A549 treated with CpdA at 1 μM for 4 hours (cell line): Measurements from ENCODE around the gene INTS1. TPM values are rescaled to one million over a fixed set of nuclear protein-coding genes. Genes with fewer than 3 reads are reported as not detected.

Experiments
- total RNA-seq: library from RNA; stranded (reverse); fragments of 200-300 nt; extraction: Qiagen RNA extraction; gene quantifications from 5 replicates; pipeline ENCODE4 v1.2.3, GENCODE V29; 2022; ENCODE audit warnings: low read depth

Gene INTS1, protein sequence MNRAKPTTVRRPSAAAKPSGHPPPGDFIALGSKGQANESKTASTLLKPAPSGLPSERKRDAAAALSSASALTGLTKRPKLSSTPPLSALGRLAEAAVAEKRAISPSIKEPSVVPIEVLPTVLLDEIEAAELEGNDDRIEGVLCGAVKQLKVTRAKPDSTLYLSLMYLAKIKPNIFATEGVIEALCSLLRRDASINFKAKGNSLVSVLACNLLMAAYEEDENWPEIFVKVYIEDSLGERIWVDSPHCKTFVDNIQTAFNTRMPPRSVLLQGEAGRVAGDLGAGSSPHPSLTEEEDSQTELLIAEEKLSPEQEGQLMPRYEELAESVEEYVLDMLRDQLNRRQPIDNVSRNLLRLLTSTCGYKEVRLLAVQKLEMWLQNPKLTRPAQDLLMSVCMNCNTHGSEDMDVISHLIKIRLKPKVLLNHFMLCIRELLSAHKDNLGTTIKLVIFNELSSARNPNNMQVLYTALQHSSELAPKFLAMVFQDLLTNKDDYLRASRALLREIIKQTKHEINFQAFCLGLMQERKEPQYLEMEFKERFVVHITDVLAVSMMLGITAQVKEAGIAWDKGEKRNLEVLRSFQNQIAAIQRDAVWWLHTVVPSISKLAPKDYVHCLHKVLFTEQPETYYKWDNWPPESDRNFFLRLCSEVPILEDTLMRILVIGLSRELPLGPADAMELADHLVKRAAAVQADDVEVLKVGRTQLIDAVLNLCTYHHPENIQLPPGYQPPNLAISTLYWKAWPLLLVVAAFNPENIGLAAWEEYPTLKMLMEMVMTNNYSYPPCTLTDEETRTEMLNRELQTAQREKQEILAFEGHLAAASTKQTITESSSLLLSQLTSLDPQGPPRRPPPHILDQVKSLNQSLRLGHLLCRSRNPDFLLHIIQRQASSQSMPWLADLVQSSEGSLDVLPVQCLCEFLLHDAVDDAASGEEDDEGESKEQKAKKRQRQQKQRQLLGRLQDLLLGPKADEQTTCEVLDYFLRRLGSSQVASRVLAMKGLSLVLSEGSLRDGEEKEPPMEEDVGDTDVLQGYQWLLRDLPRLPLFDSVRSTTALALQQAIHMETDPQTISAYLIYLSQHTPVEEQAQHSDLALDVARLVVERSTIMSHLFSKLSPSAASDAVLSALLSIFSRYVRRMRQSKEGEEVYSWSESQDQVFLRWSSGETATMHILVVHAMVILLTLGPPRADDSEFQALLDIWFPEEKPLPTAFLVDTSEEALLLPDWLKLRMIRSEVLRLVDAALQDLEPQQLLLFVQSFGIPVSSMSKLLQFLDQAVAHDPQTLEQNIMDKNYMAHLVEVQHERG (N-terminal part only)
- total RNA-seq = 50.1 to 68.4 TPM (median 55.6 TPM) in 5 replicates

DNA sequence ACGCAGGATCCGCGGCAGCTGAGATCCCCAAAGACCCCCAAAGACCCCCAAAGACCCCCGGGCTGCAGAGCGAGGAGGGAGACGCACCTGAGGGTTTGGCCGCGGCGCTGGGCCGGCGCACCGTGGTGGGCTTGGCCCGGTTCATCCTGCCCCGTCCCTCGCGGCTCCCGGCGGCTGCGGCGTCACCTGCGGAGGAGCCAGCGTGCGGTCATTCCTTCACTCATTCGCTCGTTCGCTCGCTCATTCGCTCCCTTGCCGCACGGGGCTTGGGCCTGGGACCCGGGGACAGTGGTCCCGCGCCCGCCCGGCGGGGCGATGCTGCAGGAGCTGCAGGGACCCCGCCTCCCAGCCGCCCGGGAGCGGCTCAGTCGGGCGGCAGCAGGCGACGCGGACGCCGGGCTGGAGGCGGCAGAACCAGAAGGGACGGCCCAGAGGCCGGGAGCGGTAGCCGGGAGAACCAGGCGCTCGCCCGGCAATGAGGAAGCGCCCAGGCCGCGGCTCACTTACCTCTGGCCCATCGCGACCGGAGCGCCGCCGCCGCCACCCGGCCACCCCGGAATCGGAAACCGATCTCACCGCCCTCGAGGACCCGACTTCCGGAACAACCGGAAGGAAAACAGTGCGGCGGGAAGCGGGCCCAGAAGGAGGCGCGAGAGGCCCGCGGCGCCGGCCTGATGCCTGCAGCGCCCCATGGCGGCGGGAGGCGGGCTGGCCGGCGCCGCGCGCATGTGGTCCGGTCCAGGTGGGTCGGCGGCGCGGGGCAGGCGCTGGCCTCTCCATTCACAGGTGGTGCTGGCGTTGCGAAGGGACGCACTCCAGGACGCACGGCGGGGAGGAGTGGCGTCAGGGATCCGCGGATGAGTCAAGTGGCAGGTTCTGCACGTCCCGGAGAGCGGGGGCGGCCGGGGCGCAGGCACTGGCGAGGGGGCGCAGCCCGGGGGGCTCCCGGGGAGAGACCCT, at the start of gene INTS1:
Gene INTS1, minus strand, starts transcription at position 574 of the 960 bp plus-strand sequence. Its CDS starts 429 bp downstream, at position 145.

DNA sequence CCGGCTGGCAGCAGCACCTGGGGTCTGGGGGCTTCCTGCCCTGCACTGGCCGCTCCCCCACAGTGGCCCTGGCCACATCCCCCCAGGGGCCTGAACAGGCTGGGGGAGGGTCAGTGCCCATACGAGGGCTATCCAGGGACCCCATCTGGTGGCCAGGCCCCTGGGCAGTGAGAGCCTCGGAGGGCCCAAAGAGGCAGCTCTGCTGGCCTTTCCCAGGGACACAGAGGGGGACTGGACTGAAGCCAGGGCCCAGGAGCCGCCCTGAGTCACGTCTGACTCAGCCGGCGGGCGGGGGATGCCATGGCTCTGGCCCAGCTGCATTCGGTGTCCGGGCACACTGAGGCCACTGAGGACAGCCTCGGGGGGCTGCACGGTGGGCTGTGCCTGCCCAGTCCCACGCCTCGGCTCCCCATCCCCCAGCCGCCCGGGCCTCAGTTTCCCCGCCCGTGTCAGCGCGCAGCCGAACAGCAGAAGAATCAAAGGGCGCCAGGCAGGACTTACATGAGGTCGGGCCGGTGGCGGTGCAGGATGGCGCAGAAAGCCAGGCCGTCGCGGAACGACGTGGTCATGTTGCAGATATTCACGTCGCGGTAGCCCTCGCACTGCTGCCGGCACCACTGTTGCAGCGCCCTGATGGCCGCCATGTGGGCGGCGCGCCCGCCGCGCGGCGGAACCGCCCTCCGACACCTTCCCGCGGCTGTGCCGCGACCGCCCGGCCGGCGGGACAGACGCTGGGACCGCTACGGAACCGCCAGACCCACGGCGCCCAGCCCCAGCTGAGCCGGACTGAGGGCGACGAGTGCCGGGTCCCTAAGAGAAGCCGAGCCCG, 45.3 kb downstream of the INTS1 start, which contains the start of gene MICALL2:
Gene MICALL2, minus strand, starts transcription at position 788 of the 829 bp plus-strand sequence. Its CDS starts 144 bp downstream, at position 644.

Other genes with a start within 250 kb of the INTS1 start
- 23.7 to 36.8 TPM (median 27.0 TPM) in 5 replicates for gene MICALL2, start 44.9 kb downstream of the INTS1 start, total RNA-seq
- 64.3 to 104 TPM (median 90.8 TPM) in 5 replicates for gene MAFK, start 26.3 kb upstream of the INTS1 start, total RNA-seq
- gene TMEM184A, start 51.8 kb upstream of the INTS1 start, total RNA-seq = 8.7 to 14.5 TPM (median 14.0 TPM) in 5 replicates
- gene PSMG3, start 65.6 kb upstream of the INTS1 start, total RNA-seq = 84.9 to 116 TPM (median 110 TPM) in 5 replicates
- gene ELFN1, start 165.9 kb upstream of the INTS1 start, total RNA-seq = 0.30 to 0.57 TPM (median 0.47 TPM) in 5 replicates